ENCODE data around the gene LRTM2. TPM values are rescaled to one million over a fixed set of nuclear protein-coding genes. Genes with fewer than 3 reads are reported as not detected.
A peak's percentile ranks its signal among the peaks of the same experiment; 100 is the strongest.

The LRTM2 gene
- total RNA-seq, 2 experiments from 2014 or later, result not detected

GRCh38 chr12:1869145-1869544 lies 48.8 kb downstream of the LRTM2 start:
- Mint-ChIP-seq H3K4me3 (no peak overlapping the region), H3K9me3 (ENCODE audit: insufficient read depth) (peaks cover 5% of the 10 kb centered on the region), H3K4me1 (ENCODE audit: low read depth) (no peaks in the 10 kb centered on the region), H3K27me3 (ENCODE audit: low read depth) (peaks cover 27% of the 10 kb centered on the region), H3K36me3 (ENCODE audit: low read depth) (no peaks in the 10 kb centered on the region), H3K27ac (no peak overlapping the region)
- ATAC-seq, result no peak
- no peak for DNase-seq
- ChIA-PET POLR2A (no interaction called here), CTCF (no interaction called here)

GRCh38 chr12:1870086-1870485 lies 49.7 kb downstream of the LRTM2 start:
- ATAC-seq, result no peak
- Mint-ChIP-seq H3K27ac (no peak overlapping the region), H3K4me1 (ENCODE audit: low read depth) (no peaks in the 10 kb centered on the region), H3K9me3 (ENCODE audit: insufficient read depth) (peaks cover 5% of the 10 kb centered on the region), H3K36me3 (ENCODE audit: low read depth) (no peaks in the 10 kb centered on the region), H3K4me3 (no peak overlapping the region), H3K27me3 (ENCODE audit: low read depth) (peaks cover 27% of the 10 kb centered on the region)
- DNase-seq, result no peak
- POLR2A ChIA-PET, result no interaction called here
- CTCF ChIA-PET, result interaction anchor here (1.2 kb wide), 1 partner anchor 70 kb away, joined by 3 read pairs; no protein-coding TSS in a partner anchor

GRCh38 chr12:1870998-1871917 lies 50.9 kb downstream of the LRTM2 start:
- ATAC-seq, result no peak
- H3K27ac Mint-ChIP-seq, result no peak overlapping the region
- H3K36me3 Mint-ChIP-seq (ENCODE audit: low read depth), result no peaks in the 10 kb centered on the region
- peaks cover 23% of the 10 kb centered on the region for H3K27me3 Mint-ChIP-seq (ENCODE audit: low read depth)
- peak; percentile 9 for DNase-seq
- CTCF ChIA-PET, result interaction anchor here (1.2 kb wide), 1 partner anchor 69 kb away, joined by 3 read pairs; no protein-coding TSS in a partner anchor
- H3K4me1 Mint-ChIP-seq (ENCODE audit: low read depth), result no peaks in the 10 kb centered on the region
- H3K9me3 Mint-ChIP-seq (ENCODE audit: insufficient read depth), result peaks cover 5% of the 10 kb centered on the region
- no peak overlapping the region for H3K4me3 Mint-ChIP-seq
- POLR2A ChIA-PET, result no interaction called here

- H3K9me3 Mint-ChIP-seq (ENCODE audit: insufficient read depth), result peaks cover 5% of the 10 kb centered on the region
- no peak for ATAC-seq
- no peak overlapping the region for H3K4me3 Mint-ChIP-seq
- peaks cover 22% of the 10 kb centered on the region for H3K27me3 Mint-ChIP-seq (ENCODE audit: low read depth)
- ChIA-PET POLR2A (no interaction called here), CTCF (no interaction called here)
- no peaks in the 10 kb centered on the region for H3K36me3 Mint-ChIP-seq (ENCODE audit: low read depth)
- H3K4me1 Mint-ChIP-seq (ENCODE audit: low read depth), result no peaks in the 10 kb centered on the region
- no peak for DNase-seq
- no peak overlapping the region for H3K27ac Mint-ChIP-seq
These were observed 51.6 kb downstream of the LRTM2 start for GRCh38 chr12:1872001-1872400.

GRCh38 chr12:1872448-1872847 lies 52.1 kb downstream of the LRTM2 start:
- Mint-ChIP-seq H3K4me1 (ENCODE audit: low read depth) (no peaks in the 10 kb centered on the region), H3K4me3 (no peak overlapping the region), H3K9me3 (ENCODE audit: insufficient read depth) (peaks cover 5% of the 10 kb centered on the region), H3K36me3 (ENCODE audit: low read depth) (no peaks in the 10 kb centered on the region), H3K27ac (no peak overlapping the region), H3K27me3 (ENCODE audit: low read depth) (peaks cover 21% of the 10 kb centered on the region)
- ATAC-seq, result no peak
- DNase-seq, result peak; percentile 6
- ChIA-PET CTCF (no interaction called here), POLR2A (no interaction called here)

GRCh38 chr12:1873531-1874510 lies 53.5 kb downstream of the LRTM2 start:
- no peaks in the 10 kb centered on the region for H3K4me1 Mint-ChIP-seq (ENCODE audit: low read depth)
- H3K27me3 Mint-ChIP-seq (ENCODE audit: low read depth), result peaks cover 11% of the 10 kb centered on the region
- DNase-seq (peak; percentile 14), ATAC-seq (no peak)
- H3K9me3 Mint-ChIP-seq (ENCODE audit: insufficient read depth), result peaks cover 5% of the 10 kb centered on the region
- ChIA-PET POLR2A (no interaction called here), CTCF (interaction anchor here (0.7 kb wide), 1 partner anchor 82 kb away, joined by 3 read pairs; no protein-coding TSS in a partner anchor)
- H3K4me3 Mint-ChIP-seq, result no peak overlapping the region
- no peaks in the 10 kb centered on the region for H3K36me3 Mint-ChIP-seq (ENCODE audit: low read depth)
- H3K27ac Mint-ChIP-seq, result no peak overlapping the region

GRCh38 chr12:1875608-1876007 lies 55.2 kb downstream of the LRTM2 start:
- Mint-ChIP-seq H3K27ac (no peak overlapping the region), H3K9me3 (ENCODE audit: insufficient read depth) (peaks cover 5% of the 10 kb centered on the region), H3K4me1 (ENCODE audit: low read depth) (no peaks in the 10 kb centered on the region), H3K36me3 (ENCODE audit: low read depth) (no peaks in the 10 kb centered on the region), H3K4me3 (no peak overlapping the region), H3K27me3 (ENCODE audit: low read depth) (peaks cover 5% of the 10 kb centered on the region)
- ChIA-PET CTCF (no interaction called here), POLR2A (no interaction called here)
- ATAC-seq (no peak), DNase-seq (no peak)

- no peak overlapping the region for H3K4me3 Mint-ChIP-seq
- DNase-seq (no peak), ATAC-seq (no peak)
- no peak overlapping the region for H3K27ac Mint-ChIP-seq
- CTCF ChIA-PET, result no interaction called here
- H3K36me3 Mint-ChIP-seq (ENCODE audit: low read depth), result no peaks in the 10 kb centered on the region
- peaks cover 5% of the 10 kb centered on the region for H3K27me3 Mint-ChIP-seq (ENCODE audit: low read depth)
- POLR2A ChIA-PET, result no interaction called here
- no peaks in the 10 kb centered on the region for H3K4me1 Mint-ChIP-seq (ENCODE audit: low read depth)
- peaks cover 5% of the 10 kb centered on the region for H3K9me3 Mint-ChIP-seq (ENCODE audit: insufficient read depth)
These were observed 55.7 kb downstream of the LRTM2 start for GRCh38 chr12:1876086-1876485.

GRCh38 chr12:1877169-1877878 lies 57.0 kb downstream of the LRTM2 start:
- Mint-ChIP-seq H3K4me3 (no peak overlapping the region), H3K9me3 (ENCODE audit: insufficient read depth) (no peaks in the 10 kb centered on the region), H3K27ac (no peak overlapping the region), H3K36me3 (ENCODE audit: low read depth) (no peaks in the 10 kb centered on the region), H3K4me1 (ENCODE audit: low read depth) (no peaks in the 10 kb centered on the region), H3K27me3 (ENCODE audit: low read depth) (peaks cover 5% of the 10 kb centered on the region)
- ChIA-PET CTCF (no interaction called here), POLR2A (no interaction called here)
- ATAC-seq, result no peak
- DNase-seq, result peak; percentile 17

- ChIA-PET CTCF (no interaction called here), POLR2A (no interaction called here)
- Mint-ChIP-seq H3K9me3 (ENCODE audit: insufficient read depth) (no peaks in the 10 kb centered on the region), H3K27me3 (ENCODE audit: low read depth) (peaks cover 5% of the 10 kb centered on the region), H3K4me3 (no peak overlapping the region), H3K27ac (no peak overlapping the region), H3K4me1 (ENCODE audit: low read depth) (no peaks in the 10 kb centered on the region), H3K36me3 (ENCODE audit: low read depth) (no peaks in the 10 kb centered on the region)
- ATAC-seq (no peak), DNase-seq (peak; percentile 8)
These were observed 57.8 kb downstream of the LRTM2 start for GRCh38 chr12:1878214-1878613.

GRCh38 chr12:1878695-1879094 lies 58.3 kb downstream of the LRTM2 start:
- no peak for ATAC-seq
- Mint-ChIP-seq H3K4me1 (ENCODE audit: low read depth) (no peaks in the 10 kb centered on the region), H3K27ac (no peak overlapping the region), H3K4me3 (no peak overlapping the region), H3K9me3 (ENCODE audit: insufficient read depth) (no peaks in the 10 kb centered on the region), H3K36me3 (ENCODE audit: low read depth) (no peaks in the 10 kb centered on the region), H3K27me3 (ENCODE audit: low read depth) (peaks cover 5% of the 10 kb centered on the region)
- peak; percentile 12 for DNase-seq
- CTCF ChIA-PET, result no interaction called here
- POLR2A ChIA-PET, result no interaction called here

Measured in activated CD8-positive, alpha-beta T cell treated with anti-CD3 and anti-CD28 coated beads, Interleukin-2, amount 10 ng/mL, durations not matched to agents 7 days and 5 days (primary cell).